Stimulated activated CD8-positive, alpha-beta memory T cell treated with anti-CD3 and anti-CD28 coated beads, Interleukin-4, amount 100 ng/mL, for 48 hours (primary cell): ENCODE measurements around the gene MAD2L2.

Experiments used
- DNase-seq: peaks from one replicate; pipeline ENCODE4 v3.0.0-alpha.2; 2020

Gene MAD2L2

DNA sequence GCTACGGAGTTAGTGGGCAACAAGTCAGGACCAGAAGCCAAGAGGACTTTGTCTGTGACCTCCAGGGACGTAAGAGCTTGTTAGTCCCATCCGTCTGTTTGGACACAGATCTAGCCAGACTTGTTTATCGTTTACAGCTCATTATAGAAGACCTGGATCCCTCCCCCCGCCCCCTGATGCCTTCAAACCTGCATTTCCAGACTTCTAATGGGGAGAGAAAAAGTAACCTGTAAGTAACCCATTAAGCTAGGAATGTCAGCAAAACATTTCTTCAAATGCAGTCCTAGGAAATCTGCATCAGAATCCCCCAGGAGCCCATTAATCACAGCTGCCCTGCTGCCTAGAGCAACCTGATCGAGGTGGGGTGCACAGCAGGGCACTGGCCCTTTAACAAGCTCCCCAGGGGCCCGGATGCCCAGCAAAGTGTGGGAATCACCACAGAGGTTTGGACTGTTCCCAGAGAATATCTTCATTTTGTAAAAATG is 1.4 kb upstream of the MAD2L2 start:
- no peak for DNase-seq

DNA sequence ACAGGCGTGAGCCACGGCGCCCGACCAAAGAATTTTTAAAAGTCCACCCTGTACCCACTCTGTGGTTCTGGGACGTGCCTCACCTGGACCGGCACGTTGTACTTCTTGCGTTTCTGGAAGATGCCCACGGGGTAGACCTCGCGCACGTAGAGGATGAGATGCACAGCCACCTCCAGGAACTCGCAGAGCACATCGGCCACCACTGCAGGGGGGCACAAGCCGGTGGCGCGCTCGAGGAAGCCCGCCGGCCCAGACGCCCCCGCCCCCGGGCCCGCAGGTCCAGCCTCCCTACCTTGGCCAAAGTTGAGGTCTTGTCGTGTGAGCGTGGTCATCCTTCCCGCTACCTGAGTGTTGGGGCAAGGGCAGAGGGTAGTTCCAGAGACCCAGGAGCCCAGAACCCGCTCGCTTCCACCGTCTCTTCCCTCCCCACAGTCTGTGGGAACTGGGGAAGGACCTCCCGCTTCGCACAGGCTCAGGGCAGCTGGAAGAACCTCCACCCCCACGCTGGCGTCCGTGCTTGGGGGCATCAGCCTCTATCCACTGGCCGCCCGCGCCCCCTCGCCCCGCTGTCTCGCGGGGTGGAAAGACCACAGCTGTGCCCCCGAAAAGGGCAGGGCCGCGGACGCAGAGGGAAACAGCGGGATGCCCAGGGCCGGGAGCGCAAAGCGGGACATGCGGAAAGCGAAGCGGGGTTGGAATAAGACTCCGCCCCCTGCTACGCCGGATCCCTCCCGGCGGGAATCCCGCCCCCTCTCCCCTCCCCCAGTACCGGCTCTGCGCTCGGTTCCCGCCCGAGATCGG is 478 bp downstream of the MAD2L2 start:
- DNase-seq: no peak

DNA sequence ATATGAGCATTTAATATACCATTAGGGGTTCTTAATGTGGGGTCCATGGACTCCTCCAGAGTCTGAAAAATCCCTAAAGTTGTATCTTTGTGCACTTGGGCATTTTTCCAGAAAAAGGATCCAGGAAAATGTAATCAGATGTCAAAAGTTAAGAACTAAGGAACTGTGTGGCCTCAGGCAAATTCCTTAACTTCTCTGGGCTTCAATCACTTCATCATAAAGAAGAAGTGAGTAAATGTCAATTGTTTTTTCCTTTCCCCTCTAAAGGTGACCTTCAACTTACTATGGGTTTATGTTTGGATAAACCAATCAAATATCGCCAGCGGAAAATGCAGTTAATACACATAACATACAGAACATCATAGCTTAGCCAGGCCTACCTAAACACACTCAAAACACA is 2.5 kb downstream of the MAD2L2 start:
- no peak for DNase-seq

DNA sequence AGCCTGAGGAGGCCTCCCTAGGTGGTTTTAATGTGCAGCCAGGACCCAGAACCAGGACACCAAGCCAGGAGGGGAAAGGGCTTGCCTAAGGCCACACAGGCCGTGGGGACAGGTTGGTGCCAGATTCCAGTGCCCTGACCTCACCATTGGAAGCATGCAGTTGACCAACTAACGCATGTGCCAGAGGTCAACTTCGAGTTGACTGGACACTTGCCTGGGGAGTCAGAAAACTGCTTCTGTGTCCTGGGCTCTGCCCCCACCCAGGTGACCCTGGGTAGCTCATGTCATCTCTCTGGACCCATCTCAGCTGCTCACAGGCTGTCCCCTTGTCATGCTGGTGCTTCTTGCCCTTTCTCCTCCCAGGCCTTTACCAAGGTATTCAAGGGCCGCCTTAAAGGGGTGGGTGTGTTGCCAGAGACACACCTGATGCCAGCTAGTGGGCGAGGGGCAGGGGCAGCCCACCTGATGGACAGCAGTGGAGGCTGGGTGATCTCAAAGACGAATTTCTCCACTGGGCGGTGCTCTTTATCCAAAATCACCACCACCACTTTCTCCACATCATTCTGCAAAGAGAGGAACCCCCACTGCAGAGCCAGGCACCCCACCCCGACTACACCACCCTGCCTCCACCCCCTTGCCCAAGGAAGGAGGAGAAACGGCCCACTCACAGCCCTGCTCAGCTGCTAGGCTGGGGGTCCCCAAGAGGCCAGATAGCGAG is 4.4 kb downstream of the MAD2L2 start:
- DNase-seq: no peak

DNA sequence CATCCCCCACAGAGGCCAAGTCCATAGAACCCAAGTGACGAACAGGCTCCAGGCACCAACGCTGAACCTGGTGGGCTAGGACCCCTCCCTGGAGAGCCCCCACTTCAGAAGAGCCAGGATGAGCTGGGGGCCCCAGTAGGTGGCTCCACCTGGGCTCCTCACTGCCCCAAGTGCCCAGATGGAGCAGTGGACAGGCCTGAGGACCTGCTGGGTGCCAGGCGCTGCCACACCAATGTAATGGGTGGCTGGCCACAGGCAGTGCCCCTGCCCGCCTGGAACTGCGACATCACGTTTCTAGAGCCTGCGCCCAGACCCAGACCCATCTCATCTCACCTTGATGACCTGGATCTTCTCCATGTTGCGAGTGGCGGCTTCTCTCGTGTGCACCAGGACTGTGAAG is 5.6 kb downstream of the MAD2L2 start:
- no peak for DNase-seq

DNA sequence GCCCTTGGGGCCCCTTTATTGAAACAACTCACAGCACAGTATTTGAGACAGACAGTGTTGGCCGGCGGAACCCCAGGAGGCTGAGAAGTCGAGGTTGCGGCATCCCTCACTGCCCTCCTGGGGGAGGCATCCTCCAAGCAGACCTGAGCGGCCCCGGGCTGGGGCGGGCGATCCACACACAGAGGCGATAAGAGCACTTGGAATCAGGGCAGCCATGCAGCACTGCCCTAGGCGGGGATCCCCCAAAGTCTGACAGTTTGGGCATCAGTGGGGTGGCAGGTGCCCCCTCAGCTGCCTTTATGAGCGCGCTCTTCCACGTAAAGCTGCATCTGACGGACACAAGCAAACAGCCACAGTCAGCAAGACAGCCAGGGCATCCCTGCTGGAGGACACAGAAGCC is 6.5 kb downstream of the MAD2L2 start:
- DNase-seq: no peak

DNA sequence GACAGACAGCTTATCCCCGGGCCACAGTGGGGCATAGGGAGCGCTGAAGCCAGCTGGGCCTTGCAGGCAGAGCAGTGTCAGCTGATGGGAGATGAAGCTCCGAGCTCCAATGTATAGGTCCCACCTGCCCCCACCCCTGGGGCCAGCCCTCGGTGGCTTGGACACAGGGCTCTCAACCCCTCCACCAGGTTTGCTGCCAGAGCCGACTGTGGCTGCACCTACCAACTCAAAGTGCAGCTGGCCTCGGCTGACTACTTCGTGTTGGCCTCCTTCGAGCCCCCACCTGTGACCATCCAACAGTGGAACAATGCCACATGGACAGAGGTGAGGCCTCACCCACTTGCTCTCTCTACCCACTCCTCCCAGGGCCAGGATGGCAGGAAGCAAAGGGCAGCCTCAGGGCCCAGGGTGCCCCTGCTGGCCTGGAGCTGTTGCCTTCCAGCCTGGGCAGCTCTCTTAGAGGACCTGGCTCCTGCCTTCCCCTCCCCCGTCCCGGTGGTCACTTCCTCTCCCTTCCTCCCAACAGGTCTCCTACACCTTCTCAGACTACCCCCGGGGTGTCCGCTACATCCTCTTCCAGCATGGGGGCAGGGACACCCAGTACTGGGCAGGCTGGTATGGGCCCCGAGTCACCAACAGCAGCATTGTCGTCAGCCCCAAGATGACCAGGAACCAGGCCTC is 7.7 kb downstream of the MAD2L2 start:
- DNase-seq: no peak

DNA sequence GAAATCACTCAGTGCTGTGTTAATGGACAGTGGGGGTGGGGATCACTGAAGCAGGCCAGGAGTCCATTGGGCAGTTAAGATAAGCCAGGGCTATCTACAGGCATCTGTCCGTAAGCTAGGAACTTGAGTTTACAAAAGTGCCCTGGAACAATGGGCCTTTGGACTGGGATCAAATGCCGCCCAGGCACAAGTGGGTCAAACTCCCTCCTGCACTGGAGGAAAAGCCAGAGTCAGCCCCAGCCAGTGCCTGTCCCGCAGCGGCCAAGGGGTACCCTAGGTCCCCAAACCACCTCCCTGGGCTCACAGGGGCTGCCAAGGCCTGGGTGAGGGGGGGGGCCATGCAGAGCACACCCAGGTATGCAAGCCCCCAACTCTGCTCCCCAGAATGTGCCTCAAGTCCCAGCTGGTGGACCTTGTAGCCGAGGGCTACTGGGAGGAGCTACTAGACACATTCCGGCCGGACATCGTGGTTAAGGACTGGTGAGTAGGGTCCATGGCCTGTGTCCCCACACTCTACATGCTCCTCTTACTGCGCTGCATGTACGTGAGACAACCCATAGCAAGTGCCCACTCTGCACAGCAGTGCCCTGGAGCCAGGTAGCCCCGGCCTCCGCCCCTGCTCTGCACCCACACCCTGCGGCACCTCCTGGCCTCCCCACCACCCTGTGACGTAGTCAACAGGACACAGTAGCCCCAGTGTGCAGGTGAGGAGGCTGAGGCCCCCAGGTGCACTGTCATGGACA is 9.2 kb downstream of the MAD2L2 start:
- DNase-seq: no peak

DNA sequence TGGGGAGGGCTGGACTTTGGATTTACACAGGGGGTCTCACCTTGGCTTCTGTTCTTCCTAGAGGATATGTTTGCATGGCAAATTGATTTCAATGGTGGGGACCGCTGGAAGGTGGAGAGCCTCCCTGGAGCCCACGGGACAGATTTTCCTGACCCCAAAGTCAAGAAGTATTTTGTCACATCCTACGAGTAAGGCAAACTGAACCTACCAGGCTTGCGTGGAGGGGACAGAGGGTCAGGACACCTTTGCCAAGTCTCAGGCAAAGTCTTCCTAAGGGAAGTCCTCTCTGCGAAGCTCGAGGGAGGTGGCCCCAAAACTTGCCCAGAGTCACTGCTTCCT is 9.8 kb downstream of the MAD2L2 start:
- DNase-seq: no peak

DNA sequence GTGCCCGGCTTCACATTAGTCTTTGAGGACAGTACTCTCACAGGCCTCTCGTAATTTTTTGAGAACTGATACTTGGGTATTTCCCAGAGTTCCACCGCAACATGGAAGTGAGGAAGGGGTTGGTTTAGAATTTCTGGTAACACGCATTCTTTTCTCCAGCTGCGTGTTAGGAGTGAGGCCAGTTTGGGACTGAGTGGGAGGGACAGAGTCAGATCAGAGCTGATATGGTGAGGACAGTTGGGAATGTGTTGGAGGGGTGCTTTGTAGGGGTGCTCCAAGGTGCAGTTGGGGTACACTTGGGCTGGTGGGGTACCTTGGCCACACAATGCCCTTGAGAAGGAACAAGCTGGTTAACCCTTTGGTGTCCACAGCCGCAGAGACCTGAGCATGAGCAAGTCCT is 10.2 kb downstream of the MAD2L2 start:
- no peak for DNase-seq

DNA sequence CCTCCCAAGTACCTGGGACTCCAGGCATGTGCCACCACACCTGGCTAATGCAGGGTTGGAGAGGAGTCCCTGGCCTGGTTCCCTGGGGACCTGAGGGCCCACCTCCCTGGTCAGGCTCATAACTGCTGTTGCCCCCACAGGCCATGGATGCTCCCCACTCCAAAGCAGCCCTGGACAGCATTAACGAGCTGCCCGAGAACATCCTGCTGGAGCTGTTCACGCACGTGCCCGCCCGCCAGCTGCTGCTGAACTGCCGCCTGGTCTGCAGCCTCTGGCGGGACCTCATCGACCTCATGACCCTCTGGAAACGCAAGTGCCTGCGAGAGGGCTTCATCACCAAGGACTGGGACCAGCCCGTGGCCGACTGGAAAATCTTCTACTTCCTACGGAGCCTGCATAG is 12.4 kb downstream of the MAD2L2 start:
- no peak for DNase-seq

DNA sequence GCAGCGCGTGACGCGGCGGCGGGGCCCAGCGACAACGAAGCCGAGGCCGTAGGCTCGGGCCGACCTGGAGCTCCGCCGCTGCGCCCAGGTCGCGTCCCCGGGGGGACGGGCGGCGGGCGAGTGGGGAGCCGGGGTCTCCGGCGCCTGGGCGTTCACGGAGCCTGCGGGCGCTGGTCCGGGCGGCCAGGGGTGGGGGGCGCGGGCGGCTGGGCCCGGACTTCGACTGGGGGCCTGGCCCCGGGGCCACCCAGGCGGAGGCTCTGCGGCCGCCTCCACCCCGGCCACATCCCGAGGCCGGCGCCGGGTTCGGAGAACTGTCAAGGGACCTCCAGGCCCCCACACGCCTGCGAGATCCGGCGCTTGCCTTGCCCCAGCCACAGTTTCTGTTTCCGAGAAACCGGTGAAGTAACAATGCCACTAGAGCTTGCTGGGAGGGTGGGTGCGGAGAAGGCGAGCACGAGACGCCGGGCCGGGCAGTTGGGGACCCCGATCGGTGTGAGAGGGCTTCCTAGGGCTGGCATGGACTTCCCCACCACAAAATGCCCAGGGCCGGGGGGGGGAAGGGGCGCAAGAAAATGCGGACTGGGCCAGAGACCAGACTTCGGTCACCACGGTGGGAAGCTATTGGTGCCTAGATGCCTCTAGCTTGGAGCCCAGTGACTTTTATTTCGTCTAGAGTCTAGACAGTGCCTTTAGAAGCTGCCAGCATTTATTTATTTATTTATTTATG is 16.4 kb downstream of the MAD2L2 start:
- peak; percentile 74 for DNase-seq

DNA sequence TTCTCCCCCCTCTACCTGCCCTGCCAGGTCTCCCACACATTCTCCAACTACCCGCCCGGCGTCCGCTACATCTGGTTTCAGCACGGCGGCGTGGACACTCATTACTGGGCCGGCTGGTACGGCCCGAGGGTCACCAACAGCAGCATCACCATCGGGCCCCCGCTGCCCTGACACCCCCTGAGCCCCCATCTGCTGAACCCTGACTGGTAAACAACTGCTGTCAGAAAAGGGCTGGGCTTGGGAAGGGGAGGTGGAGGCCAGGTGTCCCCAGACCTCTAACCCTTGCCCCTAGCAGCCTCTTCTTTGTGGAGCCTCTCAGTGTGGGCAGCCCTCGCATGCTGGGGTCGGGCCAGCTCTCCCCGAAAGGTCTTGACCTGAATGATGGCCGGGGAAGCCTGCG is 19.8 kb downstream of the MAD2L2 start:
- no peak for DNase-seq

DNA sequence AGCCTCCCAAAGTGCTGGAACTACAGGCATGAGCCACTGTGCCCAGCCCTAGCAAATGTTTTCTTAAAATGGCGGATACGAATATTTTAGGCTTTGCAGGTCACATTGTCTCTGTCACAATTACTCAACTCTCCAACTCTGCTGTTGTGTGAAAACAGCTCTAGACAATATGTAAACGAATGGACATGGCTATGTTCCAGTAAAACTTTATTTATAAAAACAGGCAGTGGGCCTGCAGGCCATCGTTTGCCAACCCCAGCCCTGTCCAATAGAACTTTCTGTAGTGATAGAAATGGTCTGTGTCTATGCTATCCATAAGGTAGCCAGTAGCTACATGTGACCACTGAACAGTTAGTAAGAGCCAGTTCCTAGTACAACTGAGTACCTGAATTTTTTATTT is 21.2 kb downstream of the MAD2L2 start:
- no peak for DNase-seq

DNA sequence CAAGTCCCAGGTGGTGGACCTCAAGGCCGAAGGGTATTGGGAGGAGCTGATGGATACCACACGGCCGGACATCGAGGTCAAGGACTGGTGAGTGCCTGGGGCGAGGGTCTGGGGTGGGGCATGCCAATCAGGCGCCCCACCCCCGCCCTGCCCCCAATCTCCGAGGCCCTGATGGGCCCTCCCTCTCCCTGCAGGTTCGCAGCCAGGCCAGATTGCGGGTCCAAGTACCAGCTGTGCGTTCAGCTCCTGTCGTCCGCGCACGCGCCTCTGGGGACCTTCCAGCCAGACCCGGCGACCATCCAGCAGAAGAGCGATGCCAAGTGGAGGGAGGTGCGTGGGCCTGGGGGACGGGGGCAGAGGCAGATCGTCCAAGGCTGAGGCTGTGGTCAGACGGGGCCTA is 22.4 kb downstream of the MAD2L2 start:
- DNase-seq: no peak

DNA sequence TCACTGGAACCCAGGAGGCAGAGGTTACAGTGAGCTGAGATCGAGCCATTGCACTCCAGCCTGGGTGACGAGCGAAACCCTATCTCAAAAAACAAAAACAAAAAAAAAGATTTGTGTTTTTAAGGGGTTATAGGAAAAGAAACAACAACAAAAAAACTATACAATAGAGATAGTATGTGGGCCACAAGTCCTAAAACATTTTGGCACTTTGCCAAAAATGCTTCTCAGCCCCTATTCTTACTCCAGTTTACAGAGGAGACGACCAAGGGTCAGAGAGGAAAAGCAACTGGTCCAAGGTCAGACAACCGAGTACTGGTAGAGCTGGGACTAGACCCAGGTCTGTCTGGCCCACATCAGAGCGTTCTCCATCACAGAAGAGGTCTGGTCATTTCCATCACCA is 23.3 kb downstream of the MAD2L2 start:
- DNase-seq: no peak

DNA sequence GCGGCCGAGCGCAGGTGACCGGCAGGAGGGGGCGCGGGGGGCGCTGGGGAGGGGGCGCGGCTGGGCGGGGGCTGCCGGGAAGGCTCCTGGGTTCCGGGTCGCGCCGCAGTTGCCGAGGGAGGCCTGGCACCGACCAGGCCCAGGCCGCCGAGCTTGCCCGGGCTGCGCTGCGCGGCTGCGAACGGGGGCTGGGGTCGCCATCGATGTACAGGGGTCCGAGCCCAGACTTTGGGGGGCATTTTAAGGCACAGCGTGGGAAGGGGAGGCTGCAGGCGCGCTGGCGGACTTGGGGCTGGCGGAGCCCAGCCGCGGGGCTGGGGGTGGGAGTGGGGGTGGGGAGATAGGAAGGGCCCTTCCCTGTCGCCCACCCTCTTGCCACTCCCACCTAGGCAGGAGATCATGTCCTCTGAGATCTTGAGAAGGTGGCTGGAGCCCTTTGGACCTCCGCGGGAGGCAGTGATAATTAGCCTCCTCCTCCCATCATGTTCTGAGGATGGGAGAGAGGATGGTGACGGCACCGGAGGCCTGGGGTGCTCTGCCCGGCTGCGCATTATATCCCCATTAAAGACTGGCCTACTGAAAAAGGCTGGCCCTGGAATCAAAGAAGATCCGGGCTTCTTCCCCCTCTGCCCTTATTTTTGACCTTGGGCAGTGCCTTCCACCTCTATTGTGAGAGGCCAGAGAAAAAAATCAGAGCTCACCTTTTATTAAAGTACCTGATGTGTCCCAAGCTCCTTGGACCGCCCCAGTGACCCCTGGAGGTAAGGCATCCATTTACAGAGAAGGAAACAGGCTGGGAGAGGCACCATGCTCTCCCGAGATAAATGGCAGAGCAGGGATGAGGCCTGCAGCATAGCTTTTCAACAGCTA is 25.8 kb downstream of the MAD2L2 start:
- no peak for DNase-seq

DNA sequence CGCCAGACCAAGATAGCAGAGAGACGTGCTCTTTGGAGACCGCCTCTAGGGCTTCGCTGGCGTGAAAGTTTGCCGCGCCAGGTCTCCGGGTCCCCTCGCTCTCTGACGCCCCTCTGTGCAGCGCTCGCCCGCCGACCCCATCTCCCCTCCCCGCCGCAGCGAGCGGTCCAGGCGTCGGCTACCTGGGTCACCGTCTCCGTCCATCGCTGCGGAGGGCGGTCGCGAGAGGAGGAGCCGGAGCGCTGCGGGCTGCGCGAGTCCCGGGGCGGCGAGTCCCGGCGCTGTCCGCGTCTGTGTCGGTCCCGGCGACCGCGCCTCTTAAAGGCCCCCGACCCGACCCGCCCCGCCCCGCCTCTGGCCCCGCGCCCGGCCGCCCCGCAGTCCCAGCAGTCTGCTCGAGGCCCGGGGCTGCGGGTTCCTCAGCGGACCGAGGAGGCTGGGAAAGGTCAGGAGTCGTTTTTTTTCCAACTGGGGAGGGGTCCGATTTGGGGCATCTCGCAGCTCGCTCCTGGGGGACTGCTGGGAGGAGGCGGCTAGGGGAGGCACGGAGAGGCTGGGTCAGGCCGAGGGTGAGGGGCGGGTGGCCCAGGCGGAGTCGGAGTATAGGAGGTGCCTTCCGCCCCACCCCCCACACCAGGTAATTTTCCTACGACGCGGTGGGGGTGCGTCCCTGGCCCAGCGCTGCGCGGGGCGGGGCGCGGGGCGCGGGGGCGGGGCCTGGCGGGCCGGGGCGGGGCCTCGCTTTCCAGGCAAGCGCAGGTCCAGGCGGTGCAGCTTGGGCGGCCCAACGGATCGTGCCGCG is 26.6 kb downstream of the MAD2L2 start, which contains the start of the genes FBXO2 and FBXO44:
Gene FBXO2 (minus strand): TSS at position 293 of the 802 bp plus-strand sequence. CDS start 89 bp downstream, at position 204.
Gene FBXO44 (plus strand): TSS at position 741 of the 802 bp plus-strand sequence. CDS start 959 bp downstream, outside the sequence.
- DNase-seq: peak; percentile 78

DNA sequence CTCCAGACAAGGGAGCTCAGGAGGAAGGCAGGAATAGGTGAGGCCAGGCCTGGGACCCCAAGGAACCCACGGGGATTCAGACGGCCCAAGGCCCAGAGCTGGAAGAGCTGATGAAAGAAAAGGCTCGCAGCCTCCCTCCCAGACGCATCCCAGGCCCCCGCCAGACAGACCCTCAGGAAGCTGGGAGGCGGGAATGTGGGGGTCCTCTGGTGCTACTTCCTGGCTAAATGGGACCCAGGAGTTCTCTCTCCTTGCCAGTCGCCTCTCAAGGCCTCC is 27.1 kb downstream of the MAD2L2 start:
- DNase-seq: no peak

DNA sequence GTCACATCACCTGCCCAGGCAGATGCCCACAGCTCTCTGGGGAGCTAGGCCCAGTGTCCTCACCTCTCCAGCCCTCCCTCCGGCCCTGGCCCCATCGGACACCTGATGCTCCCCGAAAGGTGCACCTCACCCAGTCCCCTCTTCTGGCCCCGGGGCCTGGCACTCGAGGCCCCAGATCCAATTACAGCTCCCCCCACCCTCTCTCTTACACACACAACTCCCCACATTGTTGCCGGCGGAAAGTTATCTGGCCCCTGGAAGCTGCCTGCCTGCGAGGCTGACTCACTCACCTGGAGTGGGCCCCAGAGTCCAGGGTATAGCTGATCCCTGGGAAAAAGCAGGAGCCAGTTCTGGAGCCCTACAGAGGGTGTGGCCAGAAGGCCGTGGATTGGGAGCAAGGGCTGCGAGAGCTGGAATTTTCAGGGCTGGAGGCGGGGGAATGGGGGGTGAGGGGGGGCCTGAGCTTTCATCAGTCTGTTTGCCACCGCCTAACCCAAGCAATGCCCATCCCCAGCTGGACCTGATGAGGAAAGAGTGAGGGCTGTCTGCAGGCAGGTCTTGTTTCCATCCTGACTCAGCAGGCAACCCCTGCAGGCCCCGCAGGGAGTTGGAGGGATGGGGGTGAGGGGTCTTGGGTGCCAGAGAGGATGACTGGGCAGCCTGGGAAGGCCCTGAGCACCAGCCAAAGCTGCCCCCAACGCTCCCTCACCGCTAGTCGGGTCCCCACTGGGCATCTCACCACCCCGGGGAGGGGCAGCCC is 27.7 kb downstream of the MAD2L2 start:
- no peak for DNase-seq
